CD4-positive, alpha-beta T cell treated with Interferon alpha-2 for 1 hour (primary cell): ENCODE data around the gene OAS3.

Experiments
- DNase-seq, 2 donors: peaks; one replicate each; pipeline ENCODE4 v3.0.0-alpha.2; 2020 to 2022

OAS3 gene

DNA sequence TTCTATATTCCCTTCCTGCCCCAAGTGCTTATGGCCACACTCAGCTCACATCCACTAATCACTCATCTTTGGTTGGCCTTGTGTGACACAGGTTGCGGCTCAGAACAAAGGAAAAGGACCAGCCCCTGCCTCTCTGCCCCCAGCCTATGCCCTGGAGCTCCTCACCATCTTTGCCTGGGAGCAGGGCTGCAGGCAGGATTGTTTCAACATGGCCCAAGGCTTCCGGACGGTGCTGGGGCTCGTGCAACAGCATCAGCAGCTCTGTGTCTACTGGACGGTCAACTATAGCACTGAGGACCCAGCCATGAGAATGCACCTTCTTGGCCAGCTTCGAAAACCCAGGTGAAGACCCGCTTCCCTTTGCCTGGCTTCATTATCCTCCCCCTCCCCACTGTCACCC lies 24.3 kb downstream of the OAS3 start:
- no peak for DNase-seq

GRCh38 chr12:112963227-112963861 lies 25.1 kb downstream of the OAS3 start:
- DNase-seq, result no peak

DNA sequence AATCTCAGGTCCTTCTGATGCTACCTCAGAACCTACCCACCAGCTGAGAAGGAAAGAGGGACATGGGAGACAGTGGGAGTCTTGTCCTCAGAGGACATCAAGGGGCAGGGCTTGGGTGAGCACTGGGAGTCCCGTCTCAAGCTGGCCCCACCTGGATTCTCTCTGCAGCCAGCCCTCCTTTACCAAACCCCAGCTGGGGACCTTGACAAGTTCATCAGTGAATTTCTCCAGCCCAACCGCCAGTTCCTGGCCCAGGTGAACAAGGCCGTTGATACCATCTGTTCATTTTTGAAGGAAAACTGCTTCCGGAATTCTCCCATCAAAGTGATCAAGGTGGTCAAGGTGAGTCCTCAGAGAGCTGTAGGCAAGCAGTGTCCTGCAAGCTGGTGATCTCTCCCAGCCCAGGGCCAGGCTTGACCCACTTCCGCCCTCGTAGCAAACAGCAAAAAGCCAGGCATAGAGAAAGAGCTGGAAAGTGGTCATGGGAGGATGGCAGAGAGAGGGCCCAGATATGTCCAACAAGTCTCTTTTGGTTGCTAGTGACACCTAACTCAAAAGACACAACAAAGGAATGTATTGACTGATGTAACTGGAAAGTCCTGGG lies 25.9 kb downstream of the OAS3 start:
- no peak for DNase-seq

- DNase-seq, result no peak
These were observed 26.6 kb downstream of the OAS3 start for GRCh38 chr12:112964915-112965314.

- DNase-seq, result no peak
These were observed 27.4 kb downstream of the OAS3 start for GRCh38 chr12:112965643-112966042.

DNA sequence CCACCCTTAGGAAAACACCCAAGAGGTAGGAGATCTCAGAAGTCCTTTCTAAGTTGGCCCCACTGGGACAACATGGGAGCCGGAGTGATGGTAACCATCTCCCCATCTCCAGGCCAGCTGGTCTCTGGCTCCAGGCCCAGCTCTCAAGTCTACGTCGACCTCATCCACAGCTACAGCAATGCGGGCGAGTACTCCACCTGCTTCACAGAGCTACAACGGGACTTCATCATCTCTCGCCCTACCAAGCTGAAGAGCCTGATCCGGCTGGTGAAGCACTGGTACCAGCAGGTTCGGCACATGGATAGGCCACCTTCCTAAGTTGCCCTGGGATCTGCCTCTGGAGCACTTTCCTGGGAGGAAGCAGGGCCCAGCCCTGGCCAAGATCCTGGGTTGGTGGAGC lies 29.0 kb downstream of the OAS3 start:
- no peak for DNase-seq

- DNase-seq, result no peak
These were observed 29.6 kb downstream of the OAS3 start for GRCh38 chr12:112967858-112968257.

DNA sequence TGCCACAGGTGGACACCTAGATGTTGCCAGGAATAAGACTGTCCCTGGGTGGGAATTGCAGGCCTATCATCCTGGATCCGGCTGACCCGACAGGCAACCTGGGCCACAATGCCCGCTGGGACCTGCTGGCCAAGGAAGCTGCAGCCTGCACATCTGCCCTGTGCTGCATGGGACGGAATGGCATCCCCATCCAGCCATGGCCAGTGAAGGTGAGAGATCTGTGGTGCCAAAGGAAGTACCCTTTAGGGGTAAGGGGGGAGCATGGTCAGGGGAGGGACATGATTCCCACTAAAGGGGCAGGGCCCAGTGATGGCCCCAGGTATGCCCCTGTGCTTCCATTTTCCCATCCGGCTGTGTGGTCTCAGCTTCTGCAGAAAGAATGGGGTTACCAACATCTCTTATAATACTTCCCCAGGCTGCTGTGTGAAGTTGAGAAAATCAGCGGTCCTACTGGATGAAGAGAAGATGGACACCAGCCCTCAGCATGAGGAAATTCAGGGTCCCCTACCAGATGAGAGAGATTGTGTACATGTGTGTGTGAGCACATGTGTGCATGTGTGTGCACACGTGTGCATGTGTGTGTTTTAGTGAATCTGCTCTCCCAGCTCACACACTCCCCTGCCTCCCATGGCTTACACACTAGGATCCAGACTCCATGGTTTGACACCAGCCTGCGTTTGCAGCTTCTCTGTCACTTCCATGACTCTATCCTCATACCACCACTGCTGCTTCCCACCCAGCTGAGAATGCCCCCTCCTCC lies 31.5 kb downstream of the OAS3 start:
- no peak for DNase-seq

GRCh38 chr12:112970391-112970790 lies 32.1 kb downstream of the OAS3 start:
- no peak for DNase-seq

- no peak for DNase-seq
These were observed 33.0 kb downstream of the OAS3 start for GRCh38 chr12:112971248-112971647.

DNA sequence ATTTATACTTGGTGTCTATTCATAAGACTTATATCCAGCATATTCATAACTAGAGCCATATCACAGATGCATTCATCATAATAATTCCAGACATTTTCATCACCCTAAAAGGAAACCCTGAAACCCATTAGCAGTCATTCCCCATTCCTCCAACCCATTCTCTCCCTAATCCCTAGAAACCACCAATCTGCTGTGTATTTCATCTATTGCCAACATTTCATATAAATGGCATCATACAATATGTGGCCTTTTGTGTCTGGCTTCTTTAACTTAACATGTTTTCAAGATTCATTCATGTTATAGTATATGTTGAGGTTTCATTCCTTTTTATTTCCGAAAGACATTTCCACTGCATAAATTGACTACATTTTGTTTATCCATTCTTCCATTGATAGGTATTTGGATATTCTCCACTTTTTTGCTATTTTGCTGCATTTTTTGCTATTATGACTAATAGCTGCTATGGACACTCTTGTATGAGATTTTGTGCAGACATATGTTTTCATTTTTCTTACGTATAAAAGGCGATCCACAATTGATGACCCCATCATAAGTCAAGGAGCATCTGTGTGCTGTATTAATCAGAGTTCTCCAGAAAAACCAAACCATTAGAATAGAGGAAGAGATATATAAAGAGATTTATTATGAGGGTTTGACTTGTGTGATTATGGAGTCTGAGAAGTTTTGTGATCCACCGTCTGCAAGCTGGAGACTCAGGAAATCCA lies 34.9 kb downstream of the OAS3 start:
- no peak for DNase-seq

GRCh38 chr12:112973818-112974231 lies 35.6 kb downstream of the OAS3 start:
- no peak for DNase-seq

DNA sequence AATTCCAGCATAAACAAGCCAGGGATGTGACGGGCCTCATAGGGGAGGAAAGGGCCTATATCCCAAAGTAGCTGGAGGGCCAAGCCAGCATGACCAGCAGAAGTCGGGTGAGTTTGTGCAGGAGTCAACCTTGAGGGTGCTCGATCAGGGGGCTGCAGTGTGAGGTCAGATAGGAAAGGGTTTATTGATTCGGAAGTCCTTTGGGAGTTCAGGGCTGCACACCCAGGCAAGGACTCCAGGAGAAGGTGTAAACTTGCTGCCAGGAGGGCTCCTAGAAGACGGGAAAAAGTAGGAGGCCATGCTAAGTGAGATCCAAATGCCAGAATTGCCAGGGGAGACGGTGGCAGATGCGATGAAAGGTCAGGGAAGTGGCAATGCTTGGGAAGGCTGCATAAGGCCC lies 36.6 kb downstream of the OAS3 start:
- DNase-seq, result no peak

DNA sequence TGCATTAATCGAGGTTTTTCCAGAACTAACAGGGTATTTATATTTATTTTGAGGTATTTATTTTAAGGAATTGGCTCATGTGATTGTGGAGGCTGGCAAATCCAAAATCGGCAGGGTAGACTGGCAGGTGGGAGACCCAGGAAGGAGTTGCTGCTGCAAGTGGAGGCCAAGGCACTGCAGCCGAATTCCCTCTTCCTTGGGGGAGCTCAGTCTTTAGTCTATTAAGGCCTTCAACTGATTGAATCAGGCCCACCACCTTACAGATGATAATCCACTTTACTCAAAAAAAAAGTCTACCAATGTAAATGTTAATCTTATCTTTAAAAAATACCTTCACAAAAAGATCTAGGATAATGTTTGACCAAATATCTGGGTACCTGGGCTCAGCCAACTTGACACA lies 38.9 kb downstream of the OAS3 start:
- DNase-seq, result no peak

DNA sequence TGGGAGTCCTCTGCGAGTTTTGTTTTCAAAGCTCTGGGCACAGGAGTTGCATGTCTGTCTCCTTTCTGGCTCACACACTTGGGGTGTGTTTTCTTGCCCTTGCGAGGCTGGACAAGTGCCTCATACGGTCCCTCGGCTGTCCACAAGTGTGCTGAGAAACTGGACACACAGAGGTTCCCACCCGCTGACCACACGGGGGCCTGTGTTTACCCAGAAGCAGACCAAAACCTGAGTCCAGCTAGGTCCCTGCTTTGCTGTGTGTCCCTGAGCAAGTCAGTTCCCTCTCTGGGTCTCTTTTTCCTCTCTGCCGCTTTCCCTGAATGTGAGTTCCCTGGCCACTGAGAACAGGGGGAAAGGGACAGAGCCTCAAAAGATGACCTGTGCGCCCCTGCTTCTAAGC lies 39.4 kb downstream of the OAS3 start:
- peak in 1 of 2 donors; percentile 20 for DNase-seq

- DNase-seq, result peak; percentile 97
These were observed 40.1 kb downstream of the OAS3 start, which contains the start of gene OAS2 for GRCh38 chr12:112978163-112979040. OAS2 (plus strand) TSS chr12:112978519; CDS start chr12:112978609, 90 bp downstream.

- peak; percentile 86 to 88 for DNase-seq
These were observed 40.9 kb downstream of the OAS3 start for GRCh38 chr12:112979041-112979680.

DNA sequence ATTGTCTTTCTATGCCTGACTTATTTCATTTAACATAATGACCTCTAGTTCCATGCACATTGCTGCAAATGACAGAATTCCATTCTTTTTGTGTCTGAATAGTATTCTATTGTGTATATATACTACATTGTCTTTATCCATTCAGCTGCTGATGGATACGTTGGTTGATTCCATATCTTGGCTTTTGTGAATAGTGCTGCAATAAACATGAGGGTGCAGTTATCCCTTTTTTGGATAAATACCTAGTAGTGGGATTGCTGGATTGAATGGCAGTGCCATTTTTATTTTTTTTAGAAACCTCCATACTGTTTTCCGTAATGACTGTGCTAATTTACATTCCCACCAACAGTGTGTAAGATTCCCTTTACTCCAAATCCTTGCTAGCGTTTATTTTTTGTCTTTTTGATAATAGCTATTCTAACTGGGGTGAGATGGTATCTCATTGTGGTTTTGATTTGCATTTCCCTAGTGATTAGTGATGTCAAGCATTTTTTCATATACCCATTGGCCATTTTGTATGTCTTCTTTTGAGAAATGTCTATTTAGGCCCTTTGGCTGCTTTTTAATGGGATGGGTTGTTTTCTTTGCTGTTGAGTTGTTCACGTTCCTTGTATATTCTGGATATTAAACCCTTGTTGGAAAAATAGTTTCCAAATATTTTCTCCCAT lies 42.4 kb downstream of the OAS3 start:
- DNase-seq, result peak in 1 of 2 donors; percentile 72

DNA sequence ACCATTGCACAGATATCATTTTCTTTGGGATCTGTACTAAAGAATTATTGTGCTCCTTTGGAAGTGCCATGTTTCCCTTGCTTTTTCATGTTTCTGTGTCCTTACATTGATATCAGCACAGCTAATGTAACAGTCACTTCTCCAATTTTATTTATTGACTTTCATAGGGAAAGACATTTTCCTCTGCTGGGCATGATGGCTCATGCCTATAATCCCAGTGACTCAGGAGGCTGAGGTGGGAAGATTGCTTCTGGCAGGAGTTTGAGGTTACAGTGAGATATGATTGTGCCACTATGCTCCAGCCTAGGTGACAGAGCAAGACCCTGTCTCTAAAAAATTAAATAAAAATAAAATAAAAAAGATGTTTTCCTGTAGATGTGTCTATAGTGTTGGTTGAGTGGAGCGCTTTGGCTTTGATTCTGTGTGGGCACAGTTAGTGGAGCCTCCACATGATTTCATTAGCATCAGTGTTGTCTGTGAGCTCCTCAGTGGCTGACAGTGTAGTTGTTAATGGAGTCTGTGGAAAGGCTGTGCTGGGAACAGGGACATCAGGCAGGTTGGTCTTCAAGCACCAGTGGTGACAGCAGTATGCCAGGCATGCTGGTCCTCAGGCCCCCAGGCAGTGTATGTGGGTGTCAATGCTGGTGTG lies 47.5 kb downstream of the OAS3 start:
- DNase-seq, result no peak

GRCh38 chr12:112986291-112986800 lies 48.1 kb downstream of the OAS3 start:
- DNase-seq, result no peak

GRCh38 chr12:112987561-112987960 lies 49.3 kb downstream of the OAS3 start:
- DNase-seq, result no peak
